Jurkat, Clone E6-1 (cell line): ENCODE measurements around the gene PCDHA3.
"Not testable (repeated sequence)": the region's sequence is repeated elsewhere in the genome, so short reads cannot be mapped to it uniquely, and the experiment has no call there.

Experiments used
- DNase-seq: peaks from one replicate; pipeline ENCODE4 v3.0.0-alpha.2; 2011; ENCODE audit warnings: low read depth, low spot score
- H3K4me3 ChIP-seq: 2 replicates; pipeline ENCODE4 v1.5.1; 2011; ENCODE audit warnings: mild to moderate bottlenecking, low read length, control low read depth, moderate library complexity

The PCDHA3 gene

GRCh38 chr5:140848139-140849102 is 47.6 kb downstream of the PCDHA3 start, which contains the start of gene PCDHA9:
Gene PCDHA9, plus strand, starts transcription at chr5:140848382. Its CDS starts 114 bp downstream, at chr5:140848496.
- DNase-seq, H3K4me3 ChIP-seq: not testable (repeated sequence)

GRCh38 chr5:140849831-140850634 is 49.2 kb downstream of the PCDHA3 start:
- not testable (repeated sequence) for DNase-seq, H3K4me3 ChIP-seq
